A549 (cell line): ENCODE results near the gene PPY. TPM values are rescaled to one million over a fixed set of nuclear protein-coding genes. Genes with fewer than 3 reads are reported as not detected.
A peak's percentile ranks its signal among the peaks of the same experiment; 100 is the strongest.

Experiments used
- ATAC-seq, 2 experiments: fragments of 200-7000 bp in 1 of 2; fragments of >200 bp in 1 of 2; cut with Nextera tagmentation in 1 of 2; cut with Tn5 transposase in 1 of 2; 3 replicates each; pipeline versions ENCODE4 v1.8.0 to v1.9.1; 2018 to 2020; ENCODE audit warnings: mild to moderate bottlenecking in 1 of 2, moderate library complexity in 1 of 2
- CTCF ChIA-PET: fragments of 300-600 bp; sonication (Branson Sonifier 250); formaldehyde crosslinking; extraction: SDS; loops from one replicate; lab custom pipeline; 2021; ENCODE audit warnings: antibody characterized with exemption, inconsistent platforms; lab: Yijun Ruan, JAX
- POLR2A ChIA-PET: fragments of 350-600 bp; formaldehyde crosslinking; extraction: SDS; loops from one replicate; lab custom pipeline; 2021; ENCODE audit warnings: antibody characterized with exemption, inconsistent platforms; lab: Yijun Ruan, JAX
- DNase-seq, 2 experiments: peaks; one replicate each; pipeline versions ENCODE4 v3.0.0 to v3.0.0-alpha.2; 2011 to 2016; ENCODE audit warnings: low read depth in 1 of 2, low spot score in 1 of 2
- FAIRE-seq: peaks from 2 replicates; lab custom pipeline; 2011; peaks lifted over from hg19 to GRCh38; lab: Jason Lieb, UNC
- H3K27ac ChIP-seq, 2 experiments: fragments of >200 bp; sonication (Bioruptor Twin); formaldehyde crosslinking; 3 replicates each; pipeline ENCODE4 v1.5.1; 2016 to 2017
- H3K4me1 ChIP-seq: fragments of >200 bp; sonication (Bioruptor Twin); formaldehyde crosslinking; 3 replicates; pipeline ENCODE4 v1.6.1; 2016
- H3K4me2 ChIP-seq: fragments of >200 bp; sonication (Bioruptor Twin); formaldehyde crosslinking; 3 replicates; pipeline ENCODE4 v1.6.1; 2016
- H3K4me3 ChIP-seq: fragments of >200 bp; sonication (Bioruptor Twin); formaldehyde crosslinking; 3 replicates; pipeline ENCODE4 v1.5.1; 2016
- H3K9me3 ChIP-seq: fragments of >200 bp; sonication (Bioruptor Twin); formaldehyde crosslinking; 3 replicates; pipeline ENCODE4 v1.6.1; 2016
- BHLHE40 ChIP-seq: IDR thresholded peaks from 2 replicates; pipeline ENCODE4 v1.6.1; 2012; ENCODE audit warnings: low read depth, low read length, inconsistent platforms
- CBX2 ChIP-seq: fragments of 200-600 bp; sonication (generic); IDR thresholded peaks from 2 replicates; pipeline ENCODE4 v1.6.1; 2016; ENCODE audit warnings: low read depth, mild to moderate bottlenecking, borderline replicate concordance
- CBX8 ChIP-seq: fragments of 200-600 bp; sonication (generic); IDR thresholded peaks from 2 replicates; pipeline ENCODE4 v1.6.1; 2016
- EHF ChIP-seq: fragments of 250-450 bp; sonication (Bioruptor Pico); IDR thresholded peaks from 2 replicates; pipeline ENCODE4 v1.5.0; 2020; ENCODE audit warnings: mild to moderate bottlenecking
- ESRRA ChIP-seq: fragments of 150-350 bp; IDR thresholded peaks from 2 replicates; pipeline ENCODE4 v1.6.1; 2014; ENCODE audit warnings: mild to moderate bottlenecking, low read length, borderline replicate concordance
- GATA3 ChIP-seq: IDR thresholded peaks from 2 replicates; pipeline ENCODE4 v1.6.1; 2012; ENCODE audit warnings: borderline replicate concordance
- HEYL ChIP-seq: fragments of 250-450 bp; sonication (Bioruptor Pico); IDR thresholded peaks from 2 replicates; pipeline ENCODE4 v1.8.0; 2021; ENCODE audit warnings: mild to moderate bottlenecking, moderate library complexity
- HMGXB4 ChIP-seq: fragments of 250-450 bp; sonication (Bioruptor Pico); IDR thresholded peaks from 2 replicates; pipeline ENCODE4 v1.5.0; 2021; ENCODE audit warnings: mild to moderate bottlenecking, moderate library complexity, borderline replicate concordance
- KDM1A ChIP-seq: fragments of 200-600 bp; sonication (generic); IDR thresholded peaks from 2 replicates; pipeline ENCODE4 v1.6.1; 2016; ENCODE audit warnings: low read depth, mild to moderate bottlenecking
- KDM5A ChIP-seq: fragments of 200-600 bp; sonication (generic); IDR thresholded peaks from 2 replicates; pipeline ENCODE4 v1.6.1; 2016; ENCODE audit warnings: antibody characterized with exemption, mild to moderate bottlenecking
- NPAS2 ChIP-seq: fragments of 250-450 bp; sonication (Bioruptor Pico); IDR thresholded peaks from 2 replicates; pipeline ENCODE4 v1.8.0; 2022; ENCODE audit warnings: mild to moderate bottlenecking, moderate library complexity, borderline replicate concordance
- NR3C1 ChIP-seq: fragments of >200 bp; sonication (Bioruptor Twin); formaldehyde crosslinking; IDR thresholded peaks from 3 replicates; pipeline ENCODE4 v1.6.1; 2017
- PHF8 ChIP-seq: fragments of 200-600 bp; sonication (generic); IDR thresholded peaks from 2 replicates; pipeline ENCODE4 v1.6.1; 2016; ENCODE audit warnings: low read depth, mild to moderate bottlenecking, antibody characterized with exemption, moderate library complexity, borderline replicate concordance
- POLR2A ChIP-seq: IDR thresholded peaks from 2 replicates; pipeline ENCODE4 v1.6.1; 2012; ENCODE audit warnings: mild to moderate bottlenecking, low read length
- RAD21 ChIP-seq, 2 experiments: fragments of >200 bp in 1 of 2; sonication (Bioruptor Twin) in 1 of 2; formaldehyde crosslinking in 1 of 2; IDR thresholded peaks in 1 of 2; conservative IDR thresholded peaks in 1 of 2; 2 replicates in 1 of 2; 3 replicates in 1 of 2; pipeline ENCODE4 v1.6.1; 2012 to 2018; ENCODE audit warnings: inconsistent platforms in 1 of 2
- RARB ChIP-seq: fragments of 250-450 bp; sonication (Bioruptor Pico); IDR thresholded peaks from 2 replicates; pipeline ENCODE4 v1.8.0; 2021; ENCODE audit warnings: mild to moderate bottlenecking, moderate library complexity
- RFX5 ChIP-seq: fragments of 450-650 bp; IDR thresholded peaks from 2 replicates; pipeline ENCODE4 v1.7.1; 2014; ENCODE audit warnings: antibody characterized with exemption, mild to moderate bottlenecking, moderate library complexity
- SMC3 ChIP-seq: fragments of >200 bp; sonication (Bioruptor Twin); formaldehyde crosslinking; IDR thresholded peaks from 3 replicates; pipeline ENCODE4 v1.6.1; 2018; ENCODE audit warnings: inconsistent platforms
- ZC3H11A ChIP-seq: fragments of 450-650 bp; IDR thresholded peaks from 2 replicates; pipeline ENCODE4 v1.6.1; 2014; ENCODE audit warnings: antibody characterized with exemption, mild to moderate bottlenecking
- ZFP36 ChIP-seq: fragments of 450-650 bp; IDR thresholded peaks from 2 replicates; pipeline ENCODE4 v1.6.1; 2014; ENCODE audit warnings: borderline replicate concordance; ENCODE audit not compliant: partially characterized antibody
- WGBS: methylation state at CpG from one replicate; pipeline ENCODE4 v1.1.6; 2017; ENCODE audit errors: missing lambda C conversion rate; 5-methylcytosine and 5-hydroxymethylcytosine counted together
- polyA plus RNA-seq, 4 experiments: library from polyadenylated mRNA; depleted of rRNA in 3 of 4; stranded (reverse); fragments of >200 nt; fragmentation: RNase III in 1 of 4; extraction: RNeasy Plus Mini Kit Qiagen cat#74134 plus additional on column Dnase treatment in 1 of 4; gene quantifications; 2 replicates in 3 of 4; 3 replicates in 1 of 4; pipeline ENCODE4 v1.2.3, GENCODE V29; 2011 to 2017
- TF ChIP-seq, protein P1 (sequence below): fragments of 200-600 bp; sonication (generic); IDR thresholded peaks from 2 replicates; pipeline ENCODE4 v1.6.1; 2016; ENCODE audit warnings: antibody characterized with exemption, mild to moderate bottlenecking, moderate library complexity
- TF ChIP-seq, protein P2 (sequence below): IDR thresholded peaks from 2 replicates; pipeline ENCODE4 v1.6.1; 2012
- TF ChIP-seq, protein P3 (sequence below): fragments of 150-350 bp; IDR thresholded peaks from 2 replicates; pipeline ENCODE4 v1.6.1; 2014; ENCODE audit warnings: low read depth, mild to moderate bottlenecking, low read length

The PPY gene
- polyA plus RNA-seq, 2 of the 4 experiments (the other 2 are of a cell fraction): not detected

GRCh38 chr17:43900183-43900857, 42.0 kb downstream of the PPY start (continued):
- TF ChIP-seq RARB (CRISPR knock-in tag) (no peak), NR3C1 (no peak), CBX8 (no peak), ESRRA (no peak)
- TF ChIP-seq, protein P1, sequence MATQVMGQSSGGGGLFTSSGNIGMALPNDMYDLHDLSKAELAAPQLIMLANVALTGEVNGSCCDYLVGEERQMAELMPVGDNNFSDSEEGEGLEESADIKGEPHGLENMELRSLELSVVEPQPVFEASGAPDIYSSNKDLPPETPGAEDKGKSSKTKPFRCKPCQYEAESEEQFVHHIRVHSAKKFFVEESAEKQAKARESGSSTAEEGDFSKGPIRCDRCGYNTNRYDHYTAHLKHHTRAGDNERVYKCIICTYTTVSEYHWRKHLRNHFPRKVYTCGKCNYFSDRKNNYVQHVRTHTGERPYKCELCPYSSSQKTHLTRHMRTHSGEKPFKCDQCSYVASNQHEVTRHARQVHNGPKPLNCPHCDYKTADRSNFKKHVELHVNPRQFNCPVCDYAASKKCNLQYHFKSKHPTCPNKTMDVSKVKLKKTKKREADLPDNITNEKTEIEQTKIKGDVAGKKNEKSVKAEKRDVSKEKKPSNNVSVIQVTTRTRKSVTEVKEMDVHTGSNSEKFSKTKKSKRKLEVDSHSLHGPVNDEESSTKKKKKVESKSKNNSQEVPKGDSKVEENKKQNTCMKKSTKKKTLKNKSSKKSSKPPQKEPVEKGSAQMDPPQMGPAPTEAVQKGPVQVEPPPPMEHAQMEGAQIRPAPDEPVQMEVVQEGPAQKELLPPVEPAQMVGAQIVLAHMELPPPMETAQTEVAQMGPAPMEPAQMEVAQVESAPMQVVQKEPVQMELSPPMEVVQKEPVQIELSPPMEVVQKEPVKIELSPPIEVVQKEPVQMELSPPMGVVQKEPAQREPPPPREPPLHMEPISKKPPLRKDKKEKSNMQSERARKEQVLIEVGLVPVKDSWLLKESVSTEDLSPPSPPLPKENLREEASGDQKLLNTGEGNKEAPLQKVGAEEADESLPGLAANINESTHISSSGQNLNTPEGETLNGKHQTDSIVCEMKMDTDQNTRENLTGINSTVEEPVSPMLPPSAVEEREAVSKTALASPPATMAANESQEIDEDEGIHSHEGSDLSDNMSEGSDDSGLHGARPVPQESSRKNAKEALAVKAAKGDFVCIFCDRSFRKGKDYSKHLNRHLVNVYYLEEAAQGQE: no peak
- TF ChIP-seq, protein P2, sequence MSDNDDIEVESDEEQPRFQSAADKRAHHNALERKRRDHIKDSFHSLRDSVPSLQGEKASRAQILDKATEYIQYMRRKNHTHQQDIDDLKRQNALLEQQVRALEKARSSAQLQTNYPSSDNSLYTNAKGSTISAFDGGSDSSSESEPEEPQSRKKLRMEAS: peak; percentile 75

GRCh38 chr17:43898446-43898845, 43.8 kb downstream of the PPY start:
- POLR2A ChIA-PET: no interaction called here
- Histone ChIP-seq H3K27ac (no peak overlapping the region), H3K4me2 (no peak overlapping the region), H3K9me3 (no peaks in the 10 kb centered on the region), H3K4me1 (peaks cover 14% of the 10 kb centered on the region), H3K4me3 (no peak overlapping the region)
- FAIRE-seq (no peak), ATAC-seq (no peak), DNase-seq (no peak)
- CTCF ChIA-PET: interaction anchor here (0.8 to 25.9 kb wide), 10 partner anchors 8 to 217 kb away, joined by 3 to 412 read pairs (median 5); partner anchors contain the start of genes CD300LG, MPP2 and PPY
- WGBS: 80% methylated on average over 1 of the region's 1 CpG
- no peak for TF ChIP-seq CBX8
- TF ChIP-seq NPAS2 (CRISPR knock-in tag): no peak
- TF ChIP-seq EHF: no peak
- no peak for TF ChIP-seq GATA3
- no peak for TF ChIP-seq RFX5
- TF ChIP-seq POLR2A: no peak
- TF ChIP-seq, protein P3, sequence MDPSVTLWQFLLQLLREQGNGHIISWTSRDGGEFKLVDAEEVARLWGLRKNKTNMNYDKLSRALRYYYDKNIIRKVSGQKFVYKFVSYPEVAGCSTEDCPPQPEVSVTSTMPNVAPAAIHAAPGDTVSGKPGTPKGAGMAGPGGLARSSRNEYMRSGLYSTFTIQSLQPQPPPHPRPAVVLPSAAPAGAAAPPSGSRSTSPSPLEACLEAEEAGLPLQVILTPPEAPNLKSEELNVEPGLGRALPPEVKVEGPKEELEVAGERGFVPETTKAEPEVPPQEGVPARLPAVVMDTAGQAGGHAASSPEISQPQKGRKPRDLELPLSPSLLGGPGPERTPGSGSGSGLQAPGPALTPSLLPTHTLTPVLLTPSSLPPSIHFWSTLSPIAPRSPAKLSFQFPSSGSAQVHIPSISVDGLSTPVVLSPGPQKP: no peak
- TF ChIP-seq RAD21 (conservative IDR thresholded peaks at IDR 0.05 in 1 of 2, IDR thresholded peaks at IDR 0.05 in 1 of 2): no peak
- TF ChIP-seq HMGXB4 (CRISPR knock-in tag): no peak
- TF ChIP-seq BHLHE40: no peak
- no peak for TF ChIP-seq KDM1A
- TF ChIP-seq SMC3: no peak
- no peak for TF ChIP-seq KDM5A
- TF ChIP-seq PHF8: no peak
- no peak for TF ChIP-seq HEYL (CRISPR knock-in tag)
- no peak for TF ChIP-seq CBX2
- TF ChIP-seq ZC3H11A: no peak
- TF ChIP-seq ZFP36: no peak
